Right renal pelvis (tissue), 4 donors: ENCODE results near the gene CACNG3. TPM values are rescaled to one million over a fixed set of nuclear protein-coding genes. Genes with fewer than 3 reads are reported as not detected.

Experiments
- DNase-seq, 4 donors: peaks; one replicate each; pipeline ENCODE4 v3.0.0-alpha.2; 2013; ENCODE audit warnings: low read depth in 4 of 4, low spot score in 3 of 4, missing footprints in 1 of 4
- polyA plus RNA-seq, 4 donors: library from polyadenylated mRNA; unstranded; fragments of 120-200 nt; gene quantifications; one replicate each; pipeline ENCODE4 v1.2.1, GENCODE V29; 2013; ENCODE audit not compliant: insufficient read length in 4 of 4

CACNG3 gene
- polyA plus RNA-seq, 4 donors: 0.01 TPM; not detected in 3

DNA sequence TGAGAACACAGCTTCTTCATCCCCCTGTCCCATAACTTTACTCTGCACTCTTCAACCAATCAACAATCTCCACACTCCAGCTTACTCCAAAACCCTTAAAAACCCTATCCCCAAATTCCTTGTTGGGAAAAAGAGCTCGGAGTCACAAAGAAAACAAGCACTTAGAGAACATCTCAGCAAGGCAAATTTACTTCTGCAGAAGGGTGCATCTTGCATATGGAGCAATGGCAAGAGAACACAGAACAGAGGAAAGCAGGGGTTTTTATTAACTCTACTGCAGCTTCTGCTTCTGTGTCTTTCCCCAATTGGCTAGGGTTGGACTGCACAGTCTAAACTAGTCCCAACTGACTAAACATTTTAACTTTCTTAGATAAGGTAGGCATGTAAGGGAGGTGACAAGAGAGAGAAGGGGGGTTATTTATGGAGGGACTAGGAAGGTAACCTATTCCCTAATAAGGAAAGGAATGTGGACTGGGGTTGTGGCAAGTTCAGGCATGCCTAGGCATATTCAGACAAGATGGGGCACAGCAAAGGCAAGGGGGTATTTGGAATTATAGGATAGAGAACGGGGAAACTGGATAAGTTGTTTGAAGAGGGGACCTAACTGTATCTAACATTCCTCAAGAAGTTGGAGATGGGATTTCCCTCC, 125.5 kb downstream of the CACNG3 start:
- no peak for DNase-seq

DNA sequence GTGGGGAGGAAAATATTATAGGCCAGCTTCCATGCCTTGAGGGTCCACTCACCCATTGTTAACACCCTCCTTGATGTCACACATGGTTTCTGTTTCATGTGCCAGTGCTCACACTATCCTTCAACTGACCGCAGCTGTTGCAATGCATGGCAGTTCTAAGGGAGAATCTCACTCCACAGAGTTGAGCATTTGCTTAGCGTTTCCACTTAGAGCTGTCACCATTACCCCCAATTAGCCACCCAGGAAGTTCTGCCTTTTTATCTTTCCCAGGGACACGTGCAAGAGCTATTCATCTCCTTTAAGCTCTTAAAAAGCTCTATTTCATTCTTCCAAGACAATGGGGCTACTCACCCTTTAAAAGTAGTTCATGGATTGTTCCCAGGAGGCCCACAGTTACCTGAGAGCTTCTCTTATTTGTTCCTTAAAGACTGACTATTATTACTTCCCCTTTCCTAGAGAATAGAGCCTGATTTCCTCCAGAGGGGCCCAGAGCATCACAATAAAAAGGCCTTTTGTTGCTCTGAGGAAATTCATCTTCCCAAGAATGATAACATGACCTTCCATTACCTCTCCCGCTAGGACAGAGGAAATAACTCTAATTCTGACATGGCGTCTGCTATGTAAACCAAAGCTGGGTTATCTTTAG, 126.8 kb downstream of the CACNG3 start:
- DNase-seq: no peak

DNA sequence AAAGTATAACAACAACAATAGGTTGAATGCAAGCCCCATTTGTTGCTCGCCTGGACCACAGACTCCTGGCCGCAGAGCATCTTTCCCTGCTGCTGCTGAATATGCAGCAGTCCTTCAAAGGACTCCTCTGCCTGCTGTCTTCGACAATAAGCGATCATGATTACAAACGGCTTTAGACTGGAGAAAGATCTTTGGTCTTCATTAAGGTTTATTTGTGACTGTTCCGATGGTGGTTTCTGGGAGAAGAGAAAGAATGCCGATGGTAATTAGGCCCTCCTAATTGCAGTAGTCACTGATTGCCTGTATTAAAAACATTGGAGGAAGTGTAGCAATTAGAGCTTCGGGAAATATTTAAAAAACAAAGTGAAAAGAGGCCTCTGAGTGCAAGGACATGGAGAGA, 138.2 kb downstream of the CACNG3 start:
- no peak for DNase-seq

DNA sequence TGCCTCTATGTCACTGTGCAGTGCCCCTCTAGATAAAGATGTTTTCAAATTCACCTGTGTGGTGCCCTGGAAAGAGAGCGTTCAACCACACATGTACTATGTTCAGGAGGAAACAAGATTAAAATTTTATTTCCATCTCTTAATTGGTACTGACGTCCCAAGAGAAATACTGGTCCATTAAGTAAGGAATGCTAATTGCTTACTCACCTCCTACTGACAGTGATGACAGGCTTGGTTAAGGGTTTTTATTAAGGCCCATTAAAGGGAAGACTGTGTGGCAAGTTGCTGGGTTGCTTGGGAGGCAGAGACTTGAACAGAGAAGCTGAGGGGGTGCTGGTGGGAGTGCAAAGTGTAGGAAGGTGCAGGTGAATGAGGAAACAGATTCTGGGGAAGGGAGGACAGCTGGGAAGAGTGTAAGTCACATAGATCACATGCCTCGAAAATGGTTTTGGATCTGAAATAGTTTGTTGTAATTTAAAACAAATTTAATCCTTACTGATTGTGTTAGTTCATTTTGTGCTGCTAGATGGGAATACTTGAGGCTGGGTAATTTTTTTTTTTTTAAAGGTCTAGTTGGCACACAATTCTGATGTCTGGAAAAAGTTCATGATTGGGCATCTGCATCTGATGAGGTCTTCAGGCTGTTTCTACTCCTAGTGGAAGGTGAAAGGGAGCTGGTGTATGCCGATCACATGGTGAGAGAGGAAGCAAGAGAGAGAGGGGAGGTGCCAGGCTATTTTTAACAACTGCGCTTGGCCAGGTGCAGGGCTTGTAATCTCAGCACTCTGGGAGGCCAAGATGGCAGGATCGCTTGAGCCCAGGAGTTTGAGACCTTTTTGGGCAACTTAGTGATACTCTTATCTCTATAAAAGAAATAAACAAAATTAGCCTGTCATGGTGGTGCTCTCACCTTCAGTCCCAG, 140.5 kb downstream of the CACNG3 start:
- no peak for DNase-seq

DNA sequence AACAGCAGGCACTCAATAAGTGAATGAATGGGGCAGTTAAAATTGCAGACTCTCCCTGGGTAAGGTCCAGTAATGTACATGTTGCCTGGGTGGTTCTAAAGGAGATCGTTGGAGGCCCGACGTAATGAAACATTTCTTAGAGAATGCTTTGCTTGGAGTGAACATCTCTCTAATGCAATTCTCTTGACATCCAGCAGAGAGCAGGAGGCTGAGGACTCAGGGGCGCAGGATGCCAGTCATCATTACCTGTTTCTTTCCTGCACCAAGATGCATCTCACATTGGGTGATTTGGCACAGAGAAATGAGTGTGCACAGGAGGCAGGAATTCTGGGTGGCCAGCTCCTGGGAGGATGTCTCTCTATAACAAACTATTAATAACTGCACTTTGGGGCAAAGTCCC, 152.9 kb downstream of the CACNG3 start:
- no peak for DNase-seq
